ENCODE data around the gene HSPB1.

The HSPB1 gene

GRCh38 chr7:76318488-76319353, 16.2 kb downstream of the HSPB1 start (continued):
- TF ChIP-seq PRDM2 (tag by site-specific recombination; IDR thresholded peaks at IDR 0.05; ENCODE audit: borderline replicate concordance) (no peak), ZNF658 (tag by site-specific recombination; IDR thresholded peaks at IDR 0.05) (no peak), SCRT2 (tag by site-specific recombination; IDR thresholded peaks at IDR 0.05) (no peak), ZNF837 (tag by site-specific recombination; IDR thresholded peaks at IDR 0.05) (no peak), BCL6B (tag by site-specific recombination; IDR thresholded peaks at IDR 0.05) (no peak), ZNF341 (tag by site-specific recombination; IDR thresholded peaks at IDR 0.05; ENCODE audit: low read depth) (peak; percentile 56; the same call in 1 of the 2 replicates), ZSCAN5A (tag by site-specific recombination; IDR thresholded peaks at IDR 0.05) (no peak), ZNF214 (tag by site-specific recombination; IDR thresholded peaks at IDR 0.05; ENCODE audit: borderline replicate concordance) (no peak), BCL11A (tag by site-specific recombination; IDR thresholded peaks at IDR 0.05; ENCODE audit: low read depth) (no peak), ZNF174 (tag by site-specific recombination; IDR thresholded peaks at IDR 0.05) (no peak), EGR2 (tag by site-specific recombination; IDR thresholded peaks at IDR 0.05; ENCODE audit: low read depth) (no peak; the same call in 1 of the 2 replicates), ZNF423 (tag by site-specific recombination; IDR thresholded peaks at IDR 0.05) (no peak), MZF1 (tag by site-specific recombination; IDR thresholded peaks at IDR 0.05; ENCODE audit: borderline replicate concordance) (no peak), ZNF561 (tag by site-specific recombination; IDR thresholded peaks at IDR 0.05; ENCODE audit: borderline replicate concordance) (no peak), ZBTB49 (tag by site-specific recombination; IDR thresholded peaks at IDR 0.05; ENCODE audit: low read depth) (no peak), ZNF335 (tag by site-specific recombination; conservative IDR thresholded peaks at IDR 0.05) (peak; percentile 69; the same call in 1 of the 2 replicates), ZBTB8A (tag by site-specific recombination; IDR thresholded peaks at IDR 0.05) (peak; percentile 49), OVOL3 (tag by site-specific recombination; IDR thresholded peaks at IDR 0.05) (no peak), ZNF639 (tag by site-specific recombination; IDR thresholded peaks at IDR 0.05) (no peak), ZNF624 (tag by site-specific recombination; IDR thresholded peaks at IDR 0.05) (no peak), KLF10 (tag by site-specific recombination; IDR thresholded peaks at IDR 0.05) (no peak), ZIC2 (tag by site-specific recombination; IDR thresholded peaks at IDR 0.05) (no peak; the same call in 1 of the 2 replicates), ZSCAN16 (tag by site-specific recombination; IDR thresholded peaks at IDR 0.05) (no peak), ZNF223 (tag by site-specific recombination; IDR thresholded peaks at IDR 0.05) (no peak), ZNF433 (tag by site-specific recombination; IDR thresholded peaks at IDR 0.05; ENCODE audit: low read depth) (no peak), ZNF510 (tag by site-specific recombination; IDR thresholded peaks at IDR 0.05; ENCODE audit: insufficient replicate concordance) (no peak), ZNF350 (tag by site-specific recombination; IDR thresholded peaks at IDR 0.05) (no peak), KLF7 (tag by site-specific recombination; IDR thresholded peaks at IDR 0.05; ENCODE audit: borderline replicate concordance) (no peak)
